K562 treated with DMSO at 1 percent for 4 hours (cell line): Measurements from ENCODE around the gene BCKDK. TPM values are rescaled to one million over a fixed set of nuclear protein-coding genes. Genes with fewer than 3 reads are reported as not detected.

Source experiments
- total RNA-seq: library from RNA; unstranded; fragments of 300-600 nt; gene quantifications from 2 replicates; pipeline ENCODE4 v1.2.3, GENCODE V29; 2022; ENCODE audit not compliant: insufficient read depth

The BCKDK gene
- 41.2 and 58.7 TPM in 2 replicates for total RNA-seq

GRCh38 chr16:31108035-31108793 is at the start of gene BCKDK:
BCKDK (plus strand) TSS chr16:31108386; CDS start chr16:31109224, 838 bp downstream.

GRCh38 chr16:31073970-31074813 is 34.0 kb upstream of the BCKDK start, which contains the start of the genes ZNF646 and ZNF668:
ZNF646 (plus strand) TSS chr16:31074422; CDS start chr16:31076325, 1,903 bp downstream.
ZNF668 (minus strand) TSS chr16:31074240; CDS start chr16:31064459, 9,781 bp downstream.

GRCh38 chr16:31088459-31089183 is 19.6 kb upstream of the BCKDK start, which contains the start of gene PRSS53:
PRSS53 (minus strand) TSS chr16:31088943; CDS start chr16:31088809, 134 bp downstream.

GRCh38 chr16:31094424-31095120 is 13.6 kb upstream of the BCKDK start, which contains the start of gene VKORC1:
VKORC1 (minus strand) TSS chr16:31094797; CDS start chr16:31094729, 68 bp downstream.

GRCh38 chr16:31117384-31118222 is 9.4 kb downstream of the BCKDK start, which contains the start of gene KAT8:
KAT8 (plus strand) TSS chr16:31117664; CDS start chr16:31117682, 18 bp downstream.

GRCh38 chr16:31135535-31136286 is 27.5 kb downstream of the BCKDK start, which contains the start of gene PRSS8:
PRSS8 (minus strand) TSS chr16:31135727; CDS start chr16:31135498, 229 bp downstream.

GRCh38 chr16:31149894-31150890 is 42.0 kb downstream of the BCKDK start, which contains the start of gene PRSS36:
PRSS36 (minus strand) TSS chr16:31150066; CDS start chr16:31150035, 31 bp downstream.

Other genes with a start within 250 kb of the BCKDK start
- gene BCL7C, start 214.3 kb upstream of the BCKDK start, total RNA-seq: 23.3 and 23.5 TPM in 2 replicates
- 4.3 and 5.5 TPM in 2 replicates for gene CTF1, start 211.8 kb upstream of the BCKDK start, total RNA-seq
- 17.3 and 25.8 TPM in 2 replicates for gene FBXL19, start 184.8 kb upstream of the BCKDK start, total RNA-seq
- gene ORAI3, start 159.3 kb upstream of the BCKDK start, total RNA-seq: 33.5 and 53.4 TPM in 2 replicates
- 14.5 and 23.8 TPM in 2 replicates for gene SETD1A, start 150.6 kb upstream of the BCKDK start, total RNA-seq
- gene HSD3B7, start 123.2 kb upstream of the BCKDK start, total RNA-seq: 44.6 and 47.9 TPM in 2 replicates
- gene STX1B, start 97.7 kb upstream of the BCKDK start, total RNA-seq: 0.31 TPM in 1 of 2 replicates, not detected in the other
- gene STX4, start 74.8 kb upstream of the BCKDK start, total RNA-seq: 44.1 and 45.2 TPM in 2 replicates
- gene ZNF668, start 34.1 kb upstream of the BCKDK start, total RNA-seq: 13.4 and 15.6 TPM in 2 replicates
- 12.6 and 13.5 TPM in 2 replicates for gene ZNF646, start 34.0 kb upstream of the BCKDK start, total RNA-seq
- 3.8 and 4.7 TPM in 2 replicates for gene PRSS53, start 19.4 kb upstream of the BCKDK start, total RNA-seq
- gene VKORC1, start 13.6 kb upstream of the BCKDK start, total RNA-seq: 148 and 159 TPM in 2 replicates
- 90.8 and 110 TPM in 2 replicates for gene KAT8, start 9.3 kb downstream of the BCKDK start, total RNA-seq
- 64.8 and 68.2 TPM in 2 replicates for gene PRSS8, start 27.3 kb downstream of the BCKDK start, total RNA-seq
- not detected in 2 replicates for gene PRSS36, start 41.7 kb downstream of the BCKDK start, total RNA-seq
- gene FUS, start 71.8 kb downstream of the BCKDK start, total RNA-seq: 273 and 304 TPM in 2 replicates
- gene PYCARD, start 94.4 kb downstream of the BCKDK start, total RNA-seq: 47.8 and 60.3 TPM in 2 replicates
- 0.08 TPM in 1 of 2 replicates, not detected in the other for gene TRIM72, start 105.7 kb downstream of the BCKDK start, total RNA-seq
- gene PYDC1, start 108.7 kb downstream of the BCKDK start, total RNA-seq: not detected in 2 replicates
- gene ITGAM, start 151.6 kb downstream of the BCKDK start, total RNA-seq: 2.3 and 6.3 TPM in 2 replicates
- 0.74 and 0.84 TPM in 2 replicates for gene ITGAX, start 246.8 kb downstream of the BCKDK start, total RNA-seq